H1 (cell line): Measurements from ENCODE around the gene UGT1A9. TPM values are rescaled to one million over a fixed set of nuclear protein-coding genes. Genes with fewer than 3 reads are reported as not detected.

Experiments used
- CHD1 ChIP-seq: IDR thresholded peaks from 2 replicates; pipeline ENCODE4 v1.6.1; 2012; ENCODE audit warnings: low read depth, low read length, improper control_type of control experiment
- CHD7 ChIP-seq: fragments of 300-600 bp; sonication (generic); IDR thresholded peaks from 2 replicates; pipeline ENCODE4 v1.7.1; 2012; ENCODE audit warnings: low read length, moderate library complexity, mild to moderate bottlenecking, inconsistent platforms; ENCODE audit not compliant: insufficient replicate concordance
- CREB1 ChIP-seq: IDR thresholded peaks from 2 replicates; pipeline ENCODE4 v1.6.1; 2012; ENCODE audit warnings: inconsistent platforms
- SUZ12 ChIP-seq: fragments of 200-600 bp; sonication (generic); IDR thresholded peaks from 2 replicates; pipeline ENCODE4 v1.6.1; 2012; ENCODE audit warnings: mild to moderate bottlenecking, inconsistent platforms, low read length, moderate library complexity, mixed read lengths
- polyA plus RNA-seq, 7 experiments: library from polyadenylated mRNA; depleted of rRNA in 3 of 7; stranded (reverse) in 5 of 7; unstranded in 2 of 7; fragments of >200 nt in 5 of 7; fragments of 200-250 nt in 2 of 7; gene quantifications; 1 replicate in 5 of 7; 2 replicates in 1 of 7; 4 replicates in 1 of 7; pipeline versions ENCODE4 v1.2.1 to v1.2.3, GENCODE V29; 2011 to 2013; ENCODE audit warnings: missing spikeins in 2 of 7, mixed read lengths in 2 of 7
- total RNA-seq: library from RNA; stranded (reverse); fragmentation: NEBNext Ultra II Directional; extraction: Animal tissue kit (Norgen Biotek cat#: 25700); gene quantifications from 2 replicates; pipeline ENCODE4 v1.2.1, GENCODE V29; 2021

UGT1A9 gene
- total and polyA plus RNA-seq, 2 of the 8 experiments (the other 6 are each of a cell fraction or from before 2014, with no cell fraction given), result not detected

DNA sequence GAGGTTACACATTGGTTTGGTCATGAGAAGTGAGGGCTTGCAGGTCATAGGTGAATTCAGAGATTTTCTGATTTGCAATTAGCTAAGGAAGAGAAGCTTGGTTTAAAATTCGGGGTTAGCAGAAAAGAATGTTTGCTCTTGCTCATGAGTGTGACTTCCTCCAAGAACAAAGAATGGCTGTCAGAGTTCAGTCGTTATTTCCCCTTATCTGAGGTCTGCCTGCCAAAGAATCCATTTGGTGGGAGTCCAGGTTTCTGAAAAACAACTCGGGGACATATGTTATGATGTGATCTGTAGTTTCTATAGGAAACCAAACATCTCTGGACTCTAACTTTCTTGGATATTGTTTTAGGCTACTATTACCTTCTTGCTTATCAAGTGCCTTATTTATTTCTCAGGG lies 17.8 kb downstream of the UGT1A9 start (continued):
- TF ChIP-seq CHD7 (no peak), CREB1 (no peak), CHD1 (no peak), SUZ12 (no peak)
